ENCODE results near the gene TTC34. TPM values are rescaled to one million over a fixed set of nuclear protein-coding genes. Genes with fewer than 3 reads are reported as not detected.

TTC34 gene
- total RNA-seq, 1 experiment from 2014 or later, result 1.3 TPM

DNA sequence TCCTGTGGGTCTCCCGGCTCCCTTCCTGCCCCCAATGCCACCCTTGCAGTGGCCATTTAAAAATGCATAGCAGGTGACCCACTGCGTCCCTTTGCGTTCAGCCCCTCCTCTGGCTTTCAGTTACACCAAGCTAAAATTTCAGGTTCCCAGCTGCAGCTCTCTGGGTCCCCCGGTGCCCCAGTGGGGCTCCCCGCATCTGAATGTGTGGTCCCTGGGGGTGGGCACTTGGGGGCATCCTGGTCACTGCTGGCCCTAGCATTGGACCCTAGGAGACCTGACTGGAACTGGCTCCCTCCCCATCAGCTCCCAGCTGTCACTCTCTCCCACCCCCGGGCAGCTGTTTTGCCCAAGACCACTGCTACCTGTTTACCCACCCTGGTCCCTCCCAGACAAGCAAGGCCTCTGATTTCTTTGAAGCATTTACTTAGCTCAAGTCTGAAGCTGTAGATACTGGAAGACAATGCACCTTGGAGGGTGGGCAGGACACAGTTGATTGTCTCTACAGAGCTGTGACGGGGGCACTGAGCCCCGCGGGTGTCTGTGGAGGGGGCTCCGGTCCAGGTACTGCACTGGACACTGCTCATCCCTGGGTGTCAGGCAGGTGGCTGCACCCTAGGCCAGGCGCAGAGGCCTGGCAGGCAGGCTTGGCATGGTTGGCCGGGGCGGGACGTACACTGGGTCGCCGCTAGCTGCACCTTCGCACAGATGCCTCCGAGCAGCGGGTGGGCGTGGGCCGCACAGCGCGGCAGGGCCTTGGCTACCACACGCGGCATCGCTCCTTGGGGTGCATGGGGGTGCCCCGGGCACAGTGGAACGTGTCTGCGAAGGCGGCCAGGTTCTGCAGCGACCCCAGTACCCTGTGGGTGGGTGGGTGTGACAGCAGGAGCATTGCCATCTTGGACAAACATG is 211.0 kb downstream of the TTC34 start:
- H3K27me3 ChIP-seq (ENCODE audit: insufficient read depth, low read length), result no peaks in the 10 kb centered on the region
- H3K36me3 ChIP-seq (ENCODE audit: control insufficient read depth in 1 of 2, insufficient read depth in 2 of 2, low read length in 2 of 2), result no peaks in the 10 kb centered on the region
- no peaks in the 10 kb centered on the region for H3K9me2 ChIP-seq (ENCODE audit: insufficient read depth)
- peaks cover 0 to 10% of the 10 kb centered on the region in 2 experiments; a peak in 1 of 4 replicates for H3K4me1 ChIP-seq (ENCODE audit: control insufficient read depth in 1 of 2, insufficient read depth in 2 of 2, low read length in 2 of 2)
- no peak overlapping the region for H3K27ac ChIP-seq (ENCODE audit: low read depth, low read length)
- no peak overlapping the region for H3K4me3 ChIP-seq (replicated peaks in 1 of 2; ENCODE audit: low read depth in 1 of 2, low read length in 2 of 2)
- intact Hi-C loops (cut with micrococcal nuclease), result no loop called here
- H3K4me2 ChIP-seq (ENCODE audit: low read length), result no peak overlapping the region
- no peaks in the 10 kb centered on the region for H4K20me1 ChIP-seq (ENCODE audit: insufficient read depth)
- H3K79me2 ChIP-seq (ENCODE audit: insufficient read depth, low read length), result no peaks in the 10 kb centered on the region; the same call in 1 of the 2 replicates
- DNase-seq (ENCODE audit: low read depth, low spot score) (no peak), ATAC-seq (no peak)
- H3K9ac ChIP-seq (ENCODE audit: low read length), result no peak overlapping the region
- POLR2A ChIA-PET, result no interaction called here
- no TSS peak for BruUV-seq (replicated peaks)
- CTCF ChIA-PET, result no interaction called here
- no peak overlapping the region for H2AFZ ChIP-seq (ENCODE audit: low read depth, low read length, poor library complexity, severe bottlenecking)
- no peaks in the 10 kb centered on the region for H3K9me3 ChIP-seq (ENCODE audit: control insufficient read depth in 1 of 2, insufficient read depth in 1 of 2, low read depth in 1 of 2, low read length in 2 of 2)
- RAD21 ChIA-PET (ENCODE audit: low non-redundant PET in 1 of 2, low total read pairs in 2 of 2, uncharacterized antibody in 2 of 2, unreplicated experiment in 2 of 2), result no interaction called here
- TF ChIP-seq FOSL1 (IDR thresholded peaks at IDR 0.05; ENCODE audit: low read depth) (no peak), RAD21 (IDR thresholded peaks at IDR 0.05; ENCODE audit: low read depth) (no peak), SIN3A (IDR thresholded peaks at IDR 0.05; ENCODE audit: low read depth) (no peak), ELF1 (IDR thresholded peaks at IDR 0.05; ENCODE audit: borderline replicate concordance, low read depth) (no peak), ZNF274 (IDR thresholded peaks at IDR 0.05; ENCODE audit: low read depth, low read length) (no peak), EGR1 (IDR thresholded peaks at IDR 0.05; ENCODE audit: low read depth) (no peak), ZFX (IDR thresholded peaks at IDR 0.05) (no peak), CEBPB (IDR thresholded peaks at IDR 0.05; ENCODE audit: low read depth) (no peak), SP1 (IDR thresholded peaks at IDR 0.05; ENCODE audit: low read depth) (no peak)
- TF ChIP-seq, protein P1, sequence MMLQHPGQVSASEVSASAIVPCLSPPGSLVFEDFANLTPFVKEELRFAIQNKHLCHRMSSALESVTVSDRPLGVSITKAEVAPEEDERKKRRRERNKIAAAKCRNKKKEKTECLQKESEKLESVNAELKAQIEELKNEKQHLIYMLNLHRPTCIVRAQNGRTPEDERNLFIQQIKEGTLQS (IDR thresholded peaks at IDR 0.05), result no peak
- TF ChIP-seq, protein P2, sequence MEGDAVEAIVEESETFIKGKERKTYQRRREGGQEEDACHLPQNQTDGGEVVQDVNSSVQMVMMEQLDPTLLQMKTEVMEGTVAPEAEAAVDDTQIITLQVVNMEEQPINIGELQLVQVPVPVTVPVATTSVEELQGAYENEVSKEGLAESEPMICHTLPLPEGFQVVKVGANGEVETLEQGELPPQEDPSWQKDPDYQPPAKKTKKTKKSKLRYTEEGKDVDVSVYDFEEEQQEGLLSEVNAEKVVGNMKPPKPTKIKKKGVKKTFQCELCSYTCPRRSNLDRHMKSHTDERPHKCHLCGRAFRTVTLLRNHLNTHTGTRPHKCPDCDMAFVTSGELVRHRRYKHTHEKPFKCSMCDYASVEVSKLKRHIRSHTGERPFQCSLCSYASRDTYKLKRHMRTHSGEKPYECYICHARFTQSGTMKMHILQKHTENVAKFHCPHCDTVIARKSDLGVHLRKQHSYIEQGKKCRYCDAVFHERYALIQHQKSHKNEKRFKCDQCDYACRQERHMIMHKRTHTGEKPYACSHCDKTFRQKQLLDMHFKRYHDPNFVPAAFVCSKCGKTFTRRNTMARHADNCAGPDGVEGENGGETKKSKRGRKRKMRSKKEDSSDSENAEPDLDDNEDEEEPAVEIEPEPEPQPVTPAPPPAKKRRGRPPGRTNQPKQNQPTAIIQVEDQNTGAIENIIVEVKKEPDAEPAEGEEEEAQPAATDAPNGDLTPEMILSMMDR (IDR thresholded peaks at IDR 0.05 in 2 of 3, conservative IDR thresholded peaks at IDR 0.05 in 1 of 3; ENCODE audit: borderline replicate concordance in 1 of 3, insufficient read depth in 1 of 3, low read depth in 2 of 3, low read length in 2 of 3), result no peak
- TF ChIP-seq, protein P3, sequence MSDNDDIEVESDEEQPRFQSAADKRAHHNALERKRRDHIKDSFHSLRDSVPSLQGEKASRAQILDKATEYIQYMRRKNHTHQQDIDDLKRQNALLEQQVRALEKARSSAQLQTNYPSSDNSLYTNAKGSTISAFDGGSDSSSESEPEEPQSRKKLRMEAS (IDR thresholded peaks at IDR 0.05), result no peak
